Astrocyte (in vitro differentiated cells and primary cell): Measurements from ENCODE around the gene MCTP1. TPM values are rescaled to one million over a fixed set of nuclear protein-coding genes. Genes with fewer than 3 reads are reported as not detected.

ENCODE experiments used
- DNase-seq: peaks from one replicate; pipeline ENCODE4 v3.0.0-alpha.2; 2010; ENCODE audit warnings: low read depth
- FAIRE-seq: peaks from 2 replicates; lab custom pipeline; 2011; peaks lifted over from hg19 to GRCh38; lab: Jason Lieb, UNC
- H2AFZ ChIP-seq: 2 replicates; pipeline ENCODE4 v1.6.0; 2012; ENCODE audit warnings: low read depth, low read length, inconsistent platforms
- H3K27ac ChIP-seq: 2 replicates; pipeline ENCODE4 v1.5.1; 2011; ENCODE audit warnings: low read depth, low read length, inconsistent platforms
- H3K27me3 ChIP-seq: 2 replicates; pipeline ENCODE4 v1.6.0; 2011; ENCODE audit warnings: low read length, inconsistent platforms; ENCODE audit not compliant: insufficient read depth
- H3K36me3 ChIP-seq: 2 replicates; pipeline ENCODE4 v1.5.1; 2011; ENCODE audit warnings: low read length, inconsistent platforms; ENCODE audit not compliant: insufficient read depth
- H3K4me1 ChIP-seq: 2 replicates; pipeline ENCODE4 v1.5.1; 2011; ENCODE audit warnings: low read length, inconsistent platforms; ENCODE audit not compliant: insufficient read depth
- H3K4me2 ChIP-seq: 2 replicates; pipeline ENCODE4 v1.6.0; 2012; ENCODE audit warnings: low read length, inconsistent platforms
- H3K4me3 ChIP-seq: 2 replicates; pipeline ENCODE4 v1.5.1; 2011; ENCODE audit warnings: low read depth, mild to moderate bottlenecking, low read length, inconsistent platforms; ENCODE audit not compliant: insufficient read depth
- H3K79me2 ChIP-seq: 2 replicates; pipeline ENCODE4 v1.6.0; 2012; ENCODE audit warnings: mild to moderate bottlenecking, low read length, inconsistent platforms; ENCODE audit not compliant: insufficient read depth
- H3K9ac ChIP-seq: 2 replicates; pipeline ENCODE4 v1.6.0; 2012; ENCODE audit warnings: mild to moderate bottlenecking, low read length, inconsistent platforms
- H3K9me3 ChIP-seq: 2 replicates; pipeline ENCODE4 v1.5.1; 2012; ENCODE audit warnings: low read depth, mild to moderate bottlenecking, low read length, inconsistent platforms; ENCODE audit not compliant: insufficient read depth
- H4K20me1 ChIP-seq: 2 replicates; pipeline ENCODE4 v1.6.0; 2012; ENCODE audit warnings: low read length, inconsistent platforms; ENCODE audit not compliant: insufficient read depth
- H3K27ac Mint-ChIP-seq: one replicate; pipeline ENCODE4 v1.8.0; 2021; ENCODE audit warnings: mild to moderate bottlenecking, mixed read lengths; ENCODE audit not compliant: unreplicated experiment
- H3K27me3 Mint-ChIP-seq: one replicate; pipeline ENCODE4 v1.8.0; 2021; ENCODE audit warnings: low read depth, mixed read lengths; ENCODE audit not compliant: unreplicated experiment
- H3K36me3 Mint-ChIP-seq: one replicate; pipeline ENCODE4 v1.8.0; 2021; ENCODE audit warnings: low read depth, mixed read lengths; ENCODE audit not compliant: unreplicated experiment
- H3K4me1 Mint-ChIP-seq: one replicate; pipeline ENCODE4 v1.8.0; 2021; ENCODE audit warnings: low read depth, mixed read lengths; ENCODE audit not compliant: unreplicated experiment
- H3K4me3 Mint-ChIP-seq: one replicate; pipeline ENCODE4 v1.8.0; 2021; ENCODE audit warnings: mild to moderate bottlenecking, moderate library complexity, mixed read lengths; ENCODE audit not compliant: unreplicated experiment
- H3K9me3 Mint-ChIP-seq: one replicate; pipeline ENCODE4 v1.8.0; 2021; ENCODE audit warnings: mild to moderate bottlenecking, mixed read lengths; ENCODE audit not compliant: unreplicated experiment
- EZH2 ChIP-seq: IDR thresholded peaks from 2 replicates; pipeline ENCODE4 v1.6.1; 2012; ENCODE audit warnings: mild to moderate bottlenecking, low read length, inconsistent platforms; ENCODE audit not compliant: insufficient read depth
- total RNA-seq: library from RNA; stranded (reverse); gene quantifications from 2 replicates; pipeline ENCODE4 v1.2.1, GENCODE V29; 2021
- TF ChIP-seq, protein P1 (sequence below): IDR thresholded peaks from 2 replicates; pipeline ENCODE4 v1.5.1; 2011; ENCODE audit warnings: low read depth, mild to moderate bottlenecking, inconsistent platforms, low read length, moderate library complexity; ENCODE audit not compliant: insufficient read depth

MCTP1 gene
- total RNA-seq, 1 donor from 2014 or later = 40.6 TPM

DNA sequence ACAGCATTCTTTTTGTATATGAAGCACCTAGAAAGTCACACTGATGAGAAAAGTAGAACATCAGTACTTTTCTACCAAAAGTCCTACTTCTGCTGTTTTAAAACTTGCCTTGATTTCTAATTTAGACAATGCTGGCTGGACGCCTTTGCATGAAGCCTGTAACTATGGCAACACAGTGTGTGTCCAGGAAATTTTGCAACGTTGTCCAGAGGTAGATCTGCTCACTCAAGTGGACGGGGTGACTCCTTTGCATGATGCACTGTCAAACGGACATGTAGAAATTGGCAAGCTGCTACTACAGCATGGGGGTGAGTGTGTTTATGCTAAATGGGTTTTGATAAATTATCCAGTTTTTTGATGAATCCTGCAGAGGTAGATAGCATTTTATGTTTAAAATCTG, 592.9 kb downstream of the MCTP1 start:
- H3K27ac ChIP-seq = no peak overlapping the region
- H3K9me3 ChIP-seq = no peaks in the 10 kb centered on the region
- H3K79me2 ChIP-seq = no peaks in the 10 kb centered on the region
- H3K36me3 Mint-ChIP-seq = no peaks in the 10 kb centered on the region
- H4K20me1 ChIP-seq = no peaks in the 10 kb centered on the region
- TF ChIP-seq, protein P1, sequence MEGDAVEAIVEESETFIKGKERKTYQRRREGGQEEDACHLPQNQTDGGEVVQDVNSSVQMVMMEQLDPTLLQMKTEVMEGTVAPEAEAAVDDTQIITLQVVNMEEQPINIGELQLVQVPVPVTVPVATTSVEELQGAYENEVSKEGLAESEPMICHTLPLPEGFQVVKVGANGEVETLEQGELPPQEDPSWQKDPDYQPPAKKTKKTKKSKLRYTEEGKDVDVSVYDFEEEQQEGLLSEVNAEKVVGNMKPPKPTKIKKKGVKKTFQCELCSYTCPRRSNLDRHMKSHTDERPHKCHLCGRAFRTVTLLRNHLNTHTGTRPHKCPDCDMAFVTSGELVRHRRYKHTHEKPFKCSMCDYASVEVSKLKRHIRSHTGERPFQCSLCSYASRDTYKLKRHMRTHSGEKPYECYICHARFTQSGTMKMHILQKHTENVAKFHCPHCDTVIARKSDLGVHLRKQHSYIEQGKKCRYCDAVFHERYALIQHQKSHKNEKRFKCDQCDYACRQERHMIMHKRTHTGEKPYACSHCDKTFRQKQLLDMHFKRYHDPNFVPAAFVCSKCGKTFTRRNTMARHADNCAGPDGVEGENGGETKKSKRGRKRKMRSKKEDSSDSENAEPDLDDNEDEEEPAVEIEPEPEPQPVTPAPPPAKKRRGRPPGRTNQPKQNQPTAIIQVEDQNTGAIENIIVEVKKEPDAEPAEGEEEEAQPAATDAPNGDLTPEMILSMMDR = no peak
- no peak for TF ChIP-seq EZH2
- no peak overlapping the region for H3K9ac ChIP-seq
- no peaks in the 10 kb centered on the region for H3K27me3 ChIP-seq
- H3K36me3 ChIP-seq = no peaks in the 10 kb centered on the region
- no peaks in the 10 kb centered on the region for H3K27me3 Mint-ChIP-seq
- no peak overlapping the region for H2AFZ ChIP-seq
- DNase-seq (peak; percentile 81), FAIRE-seq (no peak)
- no peaks in the 10 kb centered on the region for H3K9me3 Mint-ChIP-seq
- no peak overlapping the region for H3K4me3 Mint-ChIP-seq
- peak overlapping the region; percentile 17 for H3K4me2 ChIP-seq
- H3K4me1 ChIP-seq = peaks cover 11% of the 10 kb centered on the region
- peaks cover 24% of the 10 kb centered on the region for H3K4me1 Mint-ChIP-seq
- no peak overlapping the region for H3K27ac Mint-ChIP-seq
- H3K4me3 ChIP-seq = no peak overlapping the region

DNA sequence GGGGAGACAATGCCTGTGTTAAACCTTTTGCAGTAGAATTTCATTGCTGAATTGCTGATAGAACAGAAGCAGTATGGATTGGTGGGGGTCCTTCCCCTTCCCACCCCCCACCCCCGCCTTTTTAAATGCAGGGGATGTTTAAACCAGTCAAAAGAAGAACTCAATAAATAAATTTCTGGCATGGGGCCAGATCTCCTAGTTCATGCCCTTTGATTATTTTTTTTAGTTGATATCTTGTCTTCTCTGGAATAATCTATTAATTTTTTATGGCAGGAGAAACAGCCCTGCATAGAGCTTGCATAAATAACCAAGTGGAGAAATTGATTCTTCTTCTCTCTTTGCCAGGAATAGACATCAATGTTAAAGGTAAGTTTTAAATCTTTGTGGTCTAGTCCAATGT, 593.6 kb downstream of the MCTP1 start:
- DNase-seq = no peak
- Mint-ChIP-seq H3K9me3 (no peaks in the 10 kb centered on the region), H3K27ac (no peak overlapping the region), H3K36me3 (no peaks in the 10 kb centered on the region), H3K4me1 (peaks cover 24% of the 10 kb centered on the region), H3K27me3 (no peaks in the 10 kb centered on the region), H3K4me3 (no peak overlapping the region)
- Histone ChIP-seq H3K27me3 (no peaks in the 10 kb centered on the region), H2AFZ (no peak overlapping the region), H4K20me1 (no peaks in the 10 kb centered on the region), H3K27ac (no peak overlapping the region), H3K4me3 (no peak overlapping the region), H3K9ac (no peak overlapping the region), H3K36me3 (no peaks in the 10 kb centered on the region), H3K4me1 (peaks cover 11% of the 10 kb centered on the region), H3K79me2 (no peaks in the 10 kb centered on the region), H3K9me3 (no peaks in the 10 kb centered on the region), H3K4me2 (no peak overlapping the region)
- TF ChIP-seq, protein P1 = no peak
- no peak for TF ChIP-seq EZH2
- FAIRE-seq = no peak

DNA sequence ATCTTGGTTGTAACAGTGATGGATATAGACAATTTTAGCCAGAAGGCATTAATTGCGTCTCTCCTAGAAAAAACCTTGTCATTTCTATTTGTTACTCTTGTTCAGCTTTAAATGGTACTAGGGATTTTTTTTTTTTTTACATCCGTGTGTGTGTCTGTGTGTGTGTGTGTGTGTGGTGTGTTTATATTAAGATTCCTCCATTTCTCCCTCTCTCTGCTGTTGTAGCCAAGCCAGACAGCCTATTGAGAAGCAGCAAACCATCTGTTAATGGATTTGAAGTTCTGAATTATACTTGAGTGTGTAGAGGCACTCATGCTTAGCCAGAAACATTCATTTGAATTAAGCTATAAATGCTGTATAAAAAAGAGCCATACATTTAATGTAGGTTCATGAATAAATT, 594.1 kb downstream of the MCTP1 start:
- no peak overlapping the region for H3K27ac Mint-ChIP-seq
- no peaks in the 10 kb centered on the region for H3K36me3 ChIP-seq
- no peak overlapping the region for H3K4me3 Mint-ChIP-seq
- H2AFZ ChIP-seq = no peak overlapping the region
- H3K27me3 ChIP-seq = no peaks in the 10 kb centered on the region
- H3K4me2 ChIP-seq = no peak overlapping the region
- FAIRE-seq = no peak
- no peak overlapping the region for H3K4me3 ChIP-seq
- no peak overlapping the region for H3K27ac ChIP-seq
- H4K20me1 ChIP-seq = no peaks in the 10 kb centered on the region
- no peaks in the 10 kb centered on the region for H3K36me3 Mint-ChIP-seq
- no peaks in the 10 kb centered on the region for H3K9me3 Mint-ChIP-seq
- H3K4me1 Mint-ChIP-seq = peaks cover 24% of the 10 kb centered on the region
- peaks cover 11% of the 10 kb centered on the region for H3K4me1 ChIP-seq
- TF ChIP-seq, protein P1 = no peak
- no peak for TF ChIP-seq EZH2
- H3K9me3 ChIP-seq = no peaks in the 10 kb centered on the region
- no peaks in the 10 kb centered on the region for H3K79me2 ChIP-seq
- H3K9ac ChIP-seq = no peak overlapping the region
- H3K27me3 Mint-ChIP-seq = no peaks in the 10 kb centered on the region
- no peak for DNase-seq
